WTC11 (cell line): ENCODE measurements around the gene TEX12. TPM values are rescaled to one million over a fixed set of nuclear protein-coding genes. Genes with fewer than 3 reads are reported as not detected.

ENCODE experiments used
- ATAC-seq: fragments of 200-7000 bp; cut with Tn5 transposase; 2 replicates; pipeline ENCODE4 v1.10.0; 2021; ENCODE audit warnings: mild to moderate bottlenecking, moderate library complexity
- CTCF ChIA-PET: fragments of 300-600 bp; sonication (Branson Sonifier 250); formaldehyde crosslinking; loops from one replicate; lab custom pipeline; 2021; ENCODE audit warnings: antibody characterized with exemption; lab: Charles Lee
- POLR2A ChIA-PET: fragments of 350-600 bp; sonication (Branson Sonifier 250); formaldehyde crosslinking; loops from one replicate; lab custom pipeline; 2021; ENCODE audit warnings: antibody characterized with exemption; lab: Charles Lee
- DNase-seq: peaks from one replicate; pipeline ENCODE4 v3.0.0; 2021; ENCODE audit warnings: low spot score
- H3K27ac Mint-ChIP-seq: 2 replicates; pipeline ENCODE4 v1.8.0; 2021; ENCODE audit warnings: mixed read lengths
- H3K27me3 Mint-ChIP-seq: 2 replicates; pipeline ENCODE4 v1.8.0; 2021; ENCODE audit warnings: low read depth, mild to moderate bottlenecking, moderate library complexity, mixed read lengths
- H3K36me3 Mint-ChIP-seq: 2 replicates; pipeline ENCODE4 v1.8.0; 2021; ENCODE audit warnings: mixed read lengths
- H3K4me1 Mint-ChIP-seq: 2 replicates; pipeline ENCODE4 v1.8.0; 2022; ENCODE audit warnings: mixed read lengths
- H3K4me3 Mint-ChIP-seq: 2 replicates; pipeline ENCODE4 v1.8.0; 2021; ENCODE audit warnings: mild to moderate bottlenecking, moderate library complexity, mixed read lengths
- H3K9me3 Mint-ChIP-seq: 2 replicates; pipeline ENCODE4 v1.8.0; 2021; ENCODE audit warnings: mixed read lengths
- CBFB ChIP-seq: sonication (generic); formaldehyde crosslinking; IDR thresholded peaks from 2 replicates; pipeline ENCODE4 v1.8.1; 2022; ENCODE audit warnings: mild to moderate bottlenecking, low read depth, missing genetic modification reagents
- ELF4 ChIP-seq: sonication (generic); formaldehyde crosslinking; IDR thresholded peaks from 2 replicates; pipeline ENCODE4 v1.8.1; 2022; ENCODE audit warnings: low read depth, mild to moderate bottlenecking, moderate library complexity, missing genetic modification reagents
- FOXJ3 ChIP-seq: sonication (generic); formaldehyde crosslinking; IDR thresholded peaks from 2 replicates; pipeline ENCODE4 v1.9.0; 2021; ENCODE audit warnings: missing genetic modification reagents, mild to moderate bottlenecking, borderline replicate concordance
- GABPB1 ChIP-seq: sonication (generic); formaldehyde crosslinking; IDR thresholded peaks from 2 replicates; pipeline ENCODE4 v1.8.1; 2023; ENCODE audit warnings: mild to moderate bottlenecking, missing genetic modification reagents
- IRF1 ChIP-seq: sonication (generic); formaldehyde crosslinking; IDR thresholded peaks from 2 replicates; pipeline ENCODE4 v1.8.0; 2023; ENCODE audit warnings: missing genetic modification reagents
- IRF2 ChIP-seq: sonication (generic); formaldehyde crosslinking; IDR thresholded peaks from 2 replicates; pipeline ENCODE4 v1.8.0; 2022; ENCODE audit warnings: low read depth, missing genetic modification reagents, borderline replicate concordance
- JAZF1 ChIP-seq: fragments of 250-450 bp; sonication (Bioruptor Pico); IDR thresholded peaks from 2 replicates; pipeline ENCODE4 v1.9.0; 2021; ENCODE audit warnings: moderate library complexity, mild to moderate bottlenecking, inconsistent platforms
- MLX ChIP-seq: sonication (generic); formaldehyde crosslinking; IDR thresholded peaks from 2 replicates; pipeline ENCODE4 v1.8.1; 2023; ENCODE audit warnings: mild to moderate bottlenecking, missing genetic modification reagents, moderate library complexity
- OVOL2 ChIP-seq: fragments of 250-450 bp; sonication (Bioruptor Pico); IDR thresholded peaks from 2 replicates; pipeline ENCODE4 v1.9.0; 2021; ENCODE audit warnings: mild to moderate bottlenecking, borderline replicate concordance
- RELA ChIP-seq: sonication (generic); formaldehyde crosslinking; IDR thresholded peaks from 2 replicates; pipeline ENCODE4 v1.8.1; 2022; ENCODE audit warnings: missing genetic modification reagents, mild to moderate bottlenecking, borderline replicate concordance
- RORB ChIP-seq: fragments of 250-450 bp; sonication (Bioruptor Pico); IDR thresholded peaks from 2 replicates; pipeline ENCODE4 v1.9.0; 2021; ENCODE audit warnings: mild to moderate bottlenecking
- SOX15 ChIP-seq: fragments of 250-450 bp; sonication (Bioruptor Pico); IDR thresholded peaks from 2 replicates; pipeline ENCODE4 v1.9.0; 2021; ENCODE audit warnings: mild to moderate bottlenecking
- TCF7 ChIP-seq: sonication (generic); formaldehyde crosslinking; IDR thresholded peaks from 2 replicates; pipeline ENCODE4 v1.8.0; 2022; ENCODE audit warnings: mild to moderate bottlenecking, low read depth, missing genetic modification reagents, moderate library complexity
- ZNF232 ChIP-seq: sonication (generic); formaldehyde crosslinking; IDR thresholded peaks from 2 replicates; pipeline ENCODE4 v1.8.0; 2022; ENCODE audit warnings: mild to moderate bottlenecking, missing genetic modification reagents
- ZNF263 ChIP-seq: sonication (generic); formaldehyde crosslinking; IDR thresholded peaks from 2 replicates; pipeline ENCODE4 v1.8.1; 2022; ENCODE audit warnings: low read depth, mild to moderate bottlenecking, moderate library complexity, missing genetic modification reagents
- ZNF423 ChIP-seq: fragments of 250-450 bp; sonication (Bioruptor Pico); IDR thresholded peaks from 2 replicates; pipeline ENCODE4 v2.1.2; 2022; ENCODE audit warnings: mild to moderate bottlenecking, moderate library complexity
- ZNF671 ChIP-seq: fragments of 250-450 bp; sonication (Bioruptor Pico); IDR thresholded peaks from 2 replicates; pipeline ENCODE4 v1.8.0; 2021; ENCODE audit warnings: mild to moderate bottlenecking
- total RNA-seq: library from RNA; stranded (reverse); gene quantifications from 3 replicates; pipeline ENCODE4 v1.2.3, GENCODE V29; 2021
- TF ChIP-seq, protein P1 (sequence below): sonication (generic); formaldehyde crosslinking; IDR thresholded peaks from 2 replicates; pipeline ENCODE4 v1.8.0; 2023; ENCODE audit warnings: mild to moderate bottlenecking, missing genetic modification reagents
- TF ChIP-seq, protein P2 (sequence below): fragments of 250-450 bp; sonication (Bioruptor Pico); IDR thresholded peaks from 2 replicates; pipeline ENCODE4 v2.1.2; 2022; ENCODE audit warnings: mild to moderate bottlenecking, moderate library complexity

TEX12 gene
- total RNA-seq, 1 experiment from 2014 or later, result not detected

DNA sequence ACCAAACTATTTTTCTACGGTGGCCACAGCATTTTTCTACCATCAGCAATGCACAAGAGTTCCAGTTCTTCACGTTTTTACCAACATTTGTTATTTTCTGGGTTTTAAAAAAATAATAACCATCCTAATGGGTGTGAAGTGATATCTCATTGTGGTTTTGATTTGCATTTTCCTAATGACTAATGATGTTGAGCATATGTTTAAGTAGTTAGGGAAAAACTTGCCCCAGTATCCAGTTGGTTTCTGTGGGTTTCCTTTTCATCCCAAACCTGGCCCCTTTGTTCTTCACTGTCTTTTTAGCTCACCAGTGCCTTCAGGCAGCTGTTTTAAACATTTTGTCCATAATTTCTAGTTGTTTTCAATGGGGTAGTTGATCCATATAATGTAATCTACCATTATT lies 44.4 kb downstream of the TEX12 start:
- no peaks in the 10 kb centered on the region for H3K36me3 Mint-ChIP-seq
- no peaks in the 10 kb centered on the region for H3K4me1 Mint-ChIP-seq
- no peak overlapping the region for H3K4me3 Mint-ChIP-seq
- TF ChIP-seq ZNF263 (CRISPR knock-in tag), result no peak
- TF ChIP-seq, protein P1, sequence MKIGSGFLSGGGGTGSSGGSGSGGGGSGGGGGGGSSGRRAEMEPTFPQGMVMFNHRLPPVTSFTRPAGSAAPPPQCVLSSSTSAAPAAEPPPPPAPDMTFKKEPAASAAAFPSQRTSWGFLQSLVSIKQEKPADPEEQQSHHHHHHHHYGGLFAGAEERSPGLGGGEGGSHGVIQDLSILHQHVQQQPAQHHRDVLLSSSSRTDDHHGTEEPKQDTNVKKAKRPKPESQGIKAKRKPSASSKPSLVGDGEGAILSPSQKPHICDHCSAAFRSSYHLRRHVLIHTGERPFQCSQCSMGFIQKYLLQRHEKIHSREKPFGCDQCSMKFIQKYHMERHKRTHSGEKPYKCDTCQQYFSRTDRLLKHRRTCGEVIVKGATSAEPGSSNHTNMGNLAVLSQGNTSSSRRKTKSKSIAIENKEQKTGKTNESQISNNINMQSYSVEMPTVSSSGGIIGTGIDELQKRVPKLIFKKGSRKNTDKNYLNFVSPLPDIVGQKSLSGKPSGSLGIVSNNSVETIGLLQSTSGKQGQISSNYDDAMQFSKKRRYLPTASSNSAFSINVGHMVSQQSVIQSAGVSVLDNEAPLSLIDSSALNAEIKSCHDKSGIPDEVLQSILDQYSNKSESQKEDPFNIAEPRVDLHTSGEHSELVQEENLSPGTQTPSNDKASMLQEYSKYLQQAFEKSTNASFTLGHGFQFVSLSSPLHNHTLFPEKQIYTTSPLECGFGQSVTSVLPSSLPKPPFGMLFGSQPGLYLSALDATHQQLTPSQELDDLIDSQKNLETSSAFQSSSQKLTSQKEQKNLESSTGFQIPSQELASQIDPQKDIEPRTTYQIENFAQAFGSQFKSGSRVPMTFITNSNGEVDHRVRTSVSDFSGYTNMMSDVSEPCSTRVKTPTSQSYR (CRISPR knock-in tag), result no peak
- TF ChIP-seq ZNF423, result no peak
- no peak for TF ChIP-seq TCF7 (CRISPR knock-in tag)
- TF ChIP-seq, protein P2, sequence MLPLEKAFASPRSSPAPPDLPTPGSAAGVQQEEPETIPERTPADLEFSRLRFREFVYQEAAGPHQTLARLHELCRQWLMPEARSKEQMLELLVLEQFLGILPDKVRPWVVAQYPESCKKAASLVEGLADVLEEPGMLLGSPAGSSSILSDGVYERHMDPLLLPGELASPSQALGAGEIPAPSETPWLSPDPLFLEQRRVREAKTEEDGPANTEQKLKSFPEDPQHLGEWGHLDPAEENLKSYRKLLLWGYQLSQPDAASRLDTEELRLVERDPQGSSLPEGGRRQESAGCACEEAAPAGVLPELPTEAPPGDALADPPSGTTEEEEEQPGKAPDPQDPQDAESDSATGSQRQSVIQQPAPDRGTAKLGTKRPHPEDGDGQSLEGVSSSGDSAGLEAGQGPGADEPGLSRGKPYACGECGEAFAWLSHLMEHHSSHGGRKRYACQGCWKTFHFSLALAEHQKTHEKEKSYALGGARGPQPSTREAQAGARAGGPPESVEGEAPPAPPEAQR, result no peak
- TF ChIP-seq IRF2 (CRISPR knock-in tag), result no peak
- TF ChIP-seq MLX (CRISPR knock-in tag), result no peak
- TF ChIP-seq RELA, result no peak
- no peak for TF ChIP-seq RORB (CRISPR knock-in tag)
- no peak for TF ChIP-seq ZNF671 (CRISPR knock-in tag)
- no peak for DNase-seq
- ChIA-PET POLR2A (no interaction called here), CTCF (interaction anchor here (1.1 kb wide), 1 partner anchor 69 kb away, joined by 3 read pairs; no protein-coding TSS in a partner anchor)
- no peak for ATAC-seq
- no peak overlapping the region for H3K27ac Mint-ChIP-seq
- H3K9me3 Mint-ChIP-seq, result peaks cover 4% of the 10 kb centered on the region
- peaks cover 11% of the 10 kb centered on the region for H3K27me3 Mint-ChIP-seq

GRCh38 chr11:112212290-112212689 lies 45.1 kb downstream of the TEX12 start:
- ChIA-PET POLR2A (no interaction called here), CTCF (interaction anchor here (1.1 kb wide), 1 partner anchor 68 kb away, joined by 3 read pairs; no protein-coding TSS in a partner anchor)
- no peak overlapping the region for H3K4me3 Mint-ChIP-seq
- H3K27me3 Mint-ChIP-seq, result peaks cover 16% of the 10 kb centered on the region
- H3K4me1 Mint-ChIP-seq, result no peaks in the 10 kb centered on the region
- H3K9me3 Mint-ChIP-seq, result no peaks in the 10 kb centered on the region
- TF ChIP-seq ELF4 (CRISPR knock-in tag), result no peak
- no peak for TF ChIP-seq OVOL2 (CRISPR knock-in tag)
- TF ChIP-seq IRF1 (CRISPR knock-in tag), result no peak
- no peaks in the 10 kb centered on the region for H3K36me3 Mint-ChIP-seq
- H3K27ac Mint-ChIP-seq, result no peak overlapping the region
- no peak for DNase-seq
- no peak for ATAC-seq

- Mint-ChIP-seq H3K27ac (no peak overlapping the region), H3K9me3 (no peaks in the 10 kb centered on the region), H3K27me3 (peaks cover 16% of the 10 kb centered on the region), H3K4me1 (no peaks in the 10 kb centered on the region), H3K4me3 (no peak overlapping the region), H3K36me3 (no peaks in the 10 kb centered on the region)
- TF ChIP-seq ZNF232 (no peak), SOX15 (no peak)
- no peak for ATAC-seq
- DNase-seq, result no peak
- ChIA-PET POLR2A (no interaction called here), CTCF (interaction anchor here (1.1 kb wide), 1 partner anchor 68 kb away, joined by 3 read pairs; no protein-coding TSS in a partner anchor)
Observed at GRCh38 chr11:112212710-112213109, 45.5 kb downstream of the TEX12 start.

GRCh38 chr11:112213753-112214152 lies 46.6 kb downstream of the TEX12 start:
- TF ChIP-seq GABPB1, result peak; percentile 33; the same call in 1 of the 2 replicates
- TF ChIP-seq FOXJ3, result no peak
- TF ChIP-seq JAZF1, result no peak
- no peak for TF ChIP-seq CBFB (CRISPR knock-in tag)
- no peaks in the 10 kb centered on the region for H3K9me3 Mint-ChIP-seq
- H3K4me3 Mint-ChIP-seq, result no peak overlapping the region
- ATAC-seq (no peak), DNase-seq (no peak)
- H3K27ac Mint-ChIP-seq, result no peak overlapping the region
- H3K4me1 Mint-ChIP-seq, result no peaks in the 10 kb centered on the region
- ChIA-PET POLR2A (no interaction called here), CTCF (interaction anchor here (0.6 kb wide), 1 partner anchor 51 kb away, joined by 3 read pairs; no protein-coding TSS in a partner anchor)
- peaks cover 16% of the 10 kb centered on the region for H3K27me3 Mint-ChIP-seq
- H3K36me3 Mint-ChIP-seq, result no peaks in the 10 kb centered on the region
